Midbrain (tissue), 1 donor: ENCODE measurements around the gene LHX8.
"Not testable (repeated sequence)": the region's sequence is repeated elsewhere in the genome, so short reads cannot be mapped to it uniquely, and the experiment has no call there.

Experiments used
- DNase-seq: peaks from one replicate; lab custom pipeline; 2025; lab: John Stamatoyannopoulos, UW

The LHX8 gene

DNA sequence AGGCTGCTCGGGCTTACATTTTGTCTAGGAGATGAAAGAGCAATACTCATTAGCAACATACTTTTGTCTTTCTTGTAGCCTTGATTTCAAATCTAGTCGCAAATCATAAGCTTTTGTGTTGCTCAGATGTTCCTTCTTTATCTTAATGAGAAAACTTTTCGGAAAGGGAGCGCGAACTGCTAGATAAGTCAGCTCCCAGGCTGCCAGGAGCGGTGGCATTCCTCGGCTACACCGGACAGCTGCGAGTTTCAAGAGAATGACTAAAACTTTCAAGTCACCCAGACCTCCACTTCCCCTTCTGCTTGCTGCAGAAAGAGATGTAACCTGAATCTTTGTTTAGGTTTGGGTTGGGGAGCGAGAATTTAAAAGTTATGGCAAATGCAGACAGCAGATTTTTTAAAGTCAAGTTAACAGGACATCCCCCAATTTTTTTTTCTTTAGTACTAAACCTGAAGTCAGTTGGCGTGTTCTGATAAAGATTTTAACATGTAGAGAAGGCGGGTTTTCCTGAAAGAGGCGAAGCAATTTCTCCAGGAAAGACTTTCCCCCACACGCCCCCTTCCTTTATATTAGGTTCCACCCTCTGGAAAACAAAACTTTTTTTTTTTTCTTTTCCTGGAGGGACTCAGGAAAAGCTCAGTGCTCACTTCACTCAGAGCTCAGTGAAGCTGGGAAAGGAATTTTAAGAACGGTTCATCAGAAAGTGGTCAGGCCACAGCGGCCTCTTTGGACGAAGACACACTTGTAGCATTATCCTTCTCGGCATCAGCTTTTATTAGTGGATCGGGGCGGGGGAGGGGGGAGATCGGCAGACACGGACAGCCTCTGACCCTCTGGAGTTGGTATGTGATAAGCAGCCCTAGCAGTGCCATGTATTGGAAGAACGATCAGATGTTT is at the start of gene LHX8:
Gene LHX8, plus strand, starts transcription at position 639 of the 897 bp plus-strand sequence. CDS start 2,227 bp downstream, outside the sequence.
- DNase-seq = no peak

- DNase-seq = no peak
Observed at GRCh38 chr1:75085931-75086330, 48.3 kb upstream of the LHX8 start.

DNA sequence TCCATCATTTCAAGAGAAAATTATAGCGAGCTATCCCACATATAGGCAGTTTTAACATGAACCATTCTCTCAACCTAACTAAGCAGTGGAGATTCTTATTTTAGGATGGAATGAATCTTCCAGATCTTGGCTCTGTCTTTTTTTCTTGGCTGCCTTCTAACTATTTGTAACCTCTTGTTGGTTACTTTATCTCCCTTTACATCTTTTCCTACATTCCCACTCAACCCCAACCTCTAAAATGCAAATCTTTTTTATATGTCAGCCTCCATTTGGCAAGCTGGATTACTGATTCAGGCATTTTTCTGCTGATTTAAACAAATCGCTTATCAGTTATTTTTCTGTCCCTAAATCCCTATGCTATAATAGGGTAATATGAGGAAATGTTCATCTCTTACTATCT is 46.9 kb upstream of the LHX8 start:
- no peak for DNase-seq

- no peak for DNase-seq
Observed at GRCh38 chr1:75092141-75092540, 42.0 kb upstream of the LHX8 start.

DNA sequence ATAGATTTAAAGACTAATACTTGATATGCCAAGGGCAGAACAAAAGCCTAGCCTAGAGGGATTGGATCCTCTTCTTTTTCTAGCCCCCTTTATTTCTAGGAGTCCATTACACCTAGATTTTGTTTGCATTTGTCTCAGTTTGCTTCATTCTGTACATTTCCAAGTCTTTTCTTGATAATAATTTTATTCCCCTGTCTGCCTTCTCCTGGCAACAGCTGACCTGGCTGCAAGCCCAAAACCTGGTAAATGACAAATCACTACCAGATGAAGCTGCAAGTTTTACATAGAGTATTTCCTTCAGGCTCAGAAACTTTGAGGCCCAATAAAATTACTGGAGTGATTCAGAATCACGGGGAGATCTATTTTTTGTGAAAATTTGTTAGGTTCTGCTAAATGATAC is 36.5 kb upstream of the LHX8 start:
- DNase-seq = no peak

GRCh38 chr1:75099581-75099980 is 34.6 kb upstream of the LHX8 start:
- no peak for DNase-seq

GRCh38 chr1:75100481-75101092 is 33.6 kb upstream of the LHX8 start:
- DNase-seq = no peak

DNA sequence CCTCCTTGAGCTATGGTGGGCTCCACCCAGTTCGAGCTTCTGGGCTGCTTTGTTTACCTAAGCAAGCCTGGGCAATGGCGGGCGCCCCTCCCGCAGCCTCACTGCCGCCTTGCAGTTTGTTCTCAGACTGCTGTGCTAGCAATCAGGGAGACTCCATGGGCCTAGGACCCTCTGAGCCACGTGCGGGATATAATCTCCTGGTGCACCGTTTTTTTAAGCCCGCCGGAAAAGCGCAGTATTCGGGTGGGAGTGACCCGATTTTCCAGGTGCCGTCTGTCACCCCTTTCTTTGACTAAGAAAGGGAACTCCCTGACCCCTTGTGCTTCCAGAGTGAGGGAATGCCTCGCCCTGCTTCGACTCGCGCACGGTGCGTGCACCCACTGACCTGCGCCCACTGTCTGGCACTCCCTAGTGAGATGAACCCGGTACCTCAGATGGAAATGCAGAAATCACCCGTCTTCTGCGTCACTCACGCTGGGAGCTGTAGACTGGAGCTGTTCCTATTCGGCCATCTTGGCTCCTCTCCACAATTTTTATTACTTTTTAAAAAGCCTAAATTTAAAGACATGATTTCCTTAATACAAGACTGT is 21.7 kb upstream of the LHX8 start:
- not testable (repeated sequence) for DNase-seq

DNA sequence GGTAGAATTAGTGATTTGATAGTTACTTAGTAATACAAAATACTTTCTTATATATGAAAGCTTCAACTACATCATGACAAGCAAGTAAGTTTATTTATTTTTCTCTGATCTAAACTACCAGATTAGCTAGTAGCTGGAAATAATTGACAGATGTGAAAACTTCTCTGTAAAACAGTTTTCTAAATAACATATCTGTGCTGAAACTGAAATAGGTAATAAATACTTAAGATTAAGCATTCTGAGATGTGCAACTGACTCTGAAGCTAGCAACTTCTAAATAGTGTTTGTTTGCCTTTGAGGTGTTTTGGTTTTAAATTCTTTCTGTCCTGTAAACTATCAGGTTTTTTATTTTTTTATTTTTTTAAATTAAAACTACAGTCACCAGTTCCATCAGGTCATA is 18.5 kb upstream of the LHX8 start:
- DNase-seq = no peak

GRCh38 chr1:75123756-75124155 is 10.4 kb upstream of the LHX8 start:
- no peak for DNase-seq

DNA sequence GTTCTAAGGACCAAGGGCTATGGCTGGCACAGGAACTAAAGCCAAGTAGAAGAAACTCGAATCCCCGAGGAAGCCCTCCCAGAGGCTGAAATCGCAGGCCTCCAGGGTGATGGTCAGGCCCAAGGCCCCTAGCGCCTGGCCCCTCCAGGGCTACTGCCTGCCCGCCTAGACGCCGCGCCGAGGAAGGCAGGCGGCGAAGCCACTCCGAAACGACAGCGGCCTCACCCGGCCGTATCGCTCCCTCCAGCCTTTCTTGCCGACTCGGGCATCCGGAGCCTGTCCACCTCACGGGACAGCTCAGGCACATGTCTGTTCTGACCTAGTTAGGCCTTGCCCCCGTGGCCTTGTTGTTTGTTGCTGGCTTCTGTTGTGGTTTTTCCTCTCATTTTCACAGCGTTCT is 9.7 kb upstream of the LHX8 start:
- no peak for DNase-seq

DNA sequence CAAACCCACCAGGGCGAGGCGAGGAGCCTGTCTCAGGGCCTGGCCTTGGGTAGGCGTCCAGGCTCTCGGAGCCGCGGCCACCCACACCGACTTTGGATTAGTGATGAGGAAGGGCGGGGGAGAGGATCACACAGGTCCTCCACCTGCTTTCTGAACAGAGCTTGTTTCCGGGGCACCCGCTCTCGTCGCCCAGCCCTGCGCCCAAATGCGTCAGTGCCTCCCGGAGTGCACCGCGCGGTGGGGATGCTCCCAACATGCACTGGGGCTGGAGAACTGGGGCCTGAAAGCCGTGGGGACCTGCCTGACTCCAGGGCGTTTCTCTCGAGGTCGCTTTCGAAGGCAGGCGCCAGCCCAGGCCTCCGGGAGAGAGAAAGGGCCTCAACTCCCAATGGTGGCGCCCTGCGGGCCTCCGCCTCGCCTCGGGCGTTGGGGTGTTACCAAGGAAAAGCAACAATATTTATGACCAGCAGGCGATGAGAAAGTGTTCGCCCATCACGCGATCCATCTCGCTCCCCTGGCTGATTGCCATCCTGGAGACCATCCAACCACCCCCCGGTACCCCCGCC is 8.9 kb upstream of the LHX8 start:
- no peak for DNase-seq

DNA sequence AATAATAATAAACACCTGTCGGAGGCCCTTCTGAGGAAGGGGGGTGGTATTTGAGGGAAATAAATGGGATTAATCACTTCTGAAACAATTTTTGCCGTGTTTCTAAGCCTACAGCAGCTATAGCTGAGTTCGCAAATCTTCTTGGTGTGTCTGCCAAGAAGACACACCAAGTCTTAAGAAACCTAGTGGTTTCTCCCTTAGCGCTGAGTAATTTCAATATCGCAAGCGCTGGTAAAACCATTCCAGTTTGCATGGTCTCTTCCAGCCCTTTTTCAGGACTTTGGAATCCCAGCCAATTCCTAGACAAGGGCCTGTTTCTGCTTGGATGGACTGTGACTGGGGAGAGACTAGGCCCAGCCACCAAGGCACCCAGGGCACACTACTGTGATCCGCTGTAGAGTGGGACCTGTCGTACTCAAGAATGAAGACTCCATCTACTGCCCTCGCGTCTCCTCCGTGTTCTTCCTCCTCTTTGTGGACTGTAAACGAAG is 7.5 kb upstream of the LHX8 start:
- DNase-seq = no peak

GRCh38 chr1:75127916-75128717 is 6.1 kb upstream of the LHX8 start:
- DNase-seq = no peak

DNA sequence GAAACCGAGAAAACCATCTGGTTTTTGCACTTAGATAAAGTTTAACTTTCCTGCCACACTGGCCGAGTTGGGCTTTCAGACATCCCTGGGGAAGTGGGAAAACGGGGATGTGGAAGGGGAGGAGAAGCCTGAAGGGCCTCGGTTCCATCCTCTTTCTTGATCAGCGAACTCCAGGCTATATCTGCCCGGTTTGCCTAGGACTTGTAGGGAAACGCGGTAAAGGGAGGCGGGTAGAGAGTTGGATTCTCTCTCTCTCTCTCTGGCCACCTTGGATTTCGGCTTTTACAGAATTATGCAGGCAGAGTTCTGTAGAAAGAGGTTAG is 4.6 kb upstream of the LHX8 start:
- DNase-seq = no peak

DNA sequence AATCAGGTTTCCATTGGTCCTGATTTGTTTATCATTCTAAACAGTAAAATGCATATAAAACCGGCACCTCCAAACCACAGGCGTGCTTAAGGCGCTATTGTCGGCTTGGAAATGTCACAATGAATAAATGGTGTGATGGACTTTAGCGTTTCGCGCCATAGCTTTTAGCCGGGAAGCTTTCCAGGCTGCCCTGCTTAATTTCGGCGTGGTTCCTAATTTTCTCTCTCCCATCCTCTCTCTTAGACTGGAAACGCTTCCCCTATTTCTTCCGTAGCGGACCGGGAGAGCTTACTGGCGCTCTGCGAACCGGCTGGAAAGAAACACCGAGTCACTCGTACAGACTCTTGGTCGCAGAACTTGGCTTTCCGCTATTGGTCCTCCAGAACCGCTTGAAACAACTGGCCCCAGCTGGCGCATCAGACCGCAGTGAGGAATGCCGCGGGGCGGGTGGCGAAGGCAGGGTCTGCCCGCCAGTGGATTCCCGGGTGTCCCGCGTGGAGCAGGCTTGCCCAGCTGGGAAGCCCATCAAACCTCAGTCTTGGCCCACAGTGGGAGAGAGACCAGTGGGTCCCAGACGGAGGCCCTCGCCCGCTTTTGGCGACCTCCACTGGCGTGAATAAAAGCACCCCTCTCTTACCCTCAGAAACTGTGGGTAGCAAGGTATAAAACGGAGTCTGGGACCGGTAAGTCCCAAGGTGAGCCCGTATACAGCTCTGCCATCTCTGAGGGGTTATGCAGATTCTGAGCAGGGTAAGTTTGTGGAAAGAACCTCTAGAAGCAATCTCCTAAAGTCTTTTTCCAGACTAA is 4.0 kb upstream of the LHX8 start:
- DNase-seq = no peak

DNA sequence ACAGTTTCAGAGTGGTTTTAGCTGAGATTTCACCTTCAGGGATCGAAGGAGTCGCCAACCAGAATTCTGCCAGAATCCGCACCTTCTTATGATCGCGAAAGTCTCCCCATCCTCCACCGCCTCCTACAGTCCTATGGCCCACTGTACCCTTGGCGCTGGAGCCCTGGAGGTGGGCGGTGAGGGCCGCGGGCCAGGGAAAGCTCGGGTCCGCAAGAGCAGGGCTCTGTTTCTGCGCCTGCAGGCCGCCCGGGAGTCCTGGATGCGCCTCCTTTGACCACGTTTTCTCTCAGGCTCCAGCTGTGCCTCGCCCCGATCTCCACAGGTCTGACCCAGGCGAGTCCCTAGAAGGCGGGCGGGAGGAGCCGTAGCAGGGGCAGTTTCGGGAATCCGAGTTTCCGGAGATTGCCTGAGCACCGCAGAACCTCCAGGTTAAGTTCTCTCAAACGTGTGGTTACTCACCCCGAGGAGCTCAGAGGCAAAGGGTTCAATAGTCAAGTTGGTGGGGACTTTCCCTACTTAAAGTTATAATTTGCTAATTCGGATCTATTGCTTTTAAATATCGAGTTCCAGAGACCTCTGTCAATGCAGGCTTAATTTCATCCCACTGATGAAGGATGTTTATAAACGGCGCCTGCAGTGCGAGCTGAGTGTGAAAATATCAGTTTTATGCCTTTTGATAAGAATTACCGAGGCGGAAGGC is 3.2 kb upstream of the LHX8 start:
- DNase-seq = no peak

DNA sequence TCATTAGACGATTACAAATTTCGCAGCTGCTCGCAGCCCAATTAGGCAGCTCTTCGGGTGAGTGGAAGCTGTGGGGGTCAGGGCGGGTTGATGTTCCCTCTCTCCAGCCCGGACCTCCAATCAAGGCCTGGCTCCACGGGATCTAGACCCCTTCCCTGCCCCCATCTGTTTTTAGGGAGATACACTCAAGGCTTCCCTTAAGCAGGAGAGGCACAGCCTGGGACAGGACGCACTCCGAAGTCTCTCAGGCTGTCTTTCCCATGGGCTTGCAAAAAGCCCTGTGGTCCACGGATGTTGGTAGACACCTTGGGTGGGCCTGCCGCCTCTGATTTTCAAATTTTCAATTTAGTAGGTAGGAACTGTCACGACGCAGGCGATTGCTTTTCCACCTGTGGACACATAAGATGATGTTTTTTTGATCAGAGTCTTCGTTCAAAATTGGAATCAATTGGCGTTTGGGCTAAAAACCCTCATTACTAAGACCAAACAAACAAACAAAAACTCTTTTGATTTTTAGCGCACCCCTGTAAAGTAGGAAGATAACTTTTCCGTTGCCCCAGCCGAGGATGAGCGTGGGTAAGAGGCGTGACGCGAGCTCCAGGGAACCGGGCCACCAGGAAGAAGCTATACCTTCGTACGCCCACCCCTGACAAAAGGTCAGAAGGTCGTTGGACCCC is 2.5 kb upstream of the LHX8 start:
- no peak for DNase-seq

DNA sequence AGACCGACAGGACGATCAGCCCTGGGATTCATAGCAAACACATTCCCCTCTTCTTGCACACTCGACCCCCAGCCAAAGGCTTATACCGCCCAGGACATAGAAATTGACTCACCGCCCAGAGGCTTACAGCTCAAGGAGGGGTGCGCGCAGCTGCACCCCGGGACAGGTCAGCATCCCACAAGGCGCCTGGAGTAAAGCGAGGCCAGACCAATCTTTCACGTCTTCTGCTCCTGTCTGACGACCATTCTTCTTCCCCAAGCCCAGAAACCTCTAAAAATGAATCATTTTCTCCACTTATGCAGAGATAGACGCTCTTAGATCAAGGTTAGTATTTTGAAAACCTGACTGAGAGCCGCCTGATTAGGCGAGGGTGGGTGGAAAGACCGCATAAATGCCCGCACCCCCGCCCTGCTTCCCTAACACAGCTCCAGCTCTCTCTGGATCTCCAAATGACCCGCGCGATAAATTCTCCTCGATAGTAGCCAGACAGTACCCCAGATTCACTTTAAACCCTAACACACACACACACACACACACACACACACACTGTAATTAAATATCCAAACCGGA is 1.9 kb upstream of the LHX8 start:
- DNase-seq = no peak
